Measurements from ENCODE around the gene TF. TPM values are rescaled to one million over a fixed set of nuclear protein-coding genes. Genes with fewer than 3 reads are reported as not detected.

Gene TF
- total RNA-seq, 1 experiment from 2014 or later, result 0.09 TPM

DNA sequence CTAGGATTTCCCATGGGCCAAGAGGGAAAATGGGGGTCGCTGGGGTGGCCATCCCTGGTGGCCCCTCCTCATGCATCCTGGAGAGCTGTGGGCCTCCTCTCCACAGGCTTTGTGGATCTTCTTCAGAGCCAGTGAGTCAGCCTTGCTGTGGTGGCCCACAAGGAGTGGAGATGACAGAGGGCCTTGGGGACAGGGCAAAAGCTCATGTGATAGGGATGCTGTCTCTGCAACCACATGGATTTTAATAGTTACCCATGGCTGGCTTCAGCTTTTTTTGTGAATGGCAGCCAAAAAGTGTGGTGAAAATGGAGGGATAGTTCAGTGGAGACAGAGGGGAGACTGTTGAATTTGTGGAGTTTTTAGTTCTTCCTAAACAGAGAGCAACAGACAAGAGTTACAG, 1.2 kb downstream of the TF start:
- no peaks in the 10 kb centered on the region for H3K36me3 Mint-ChIP-seq (ENCODE audit: insufficient read depth in 1 of 3, low read depth in 3 of 3)
- H3K23ac ChIP-seq (ENCODE audit: insufficient read length, low read depth, low read length), result no peak overlapping the region
- H3K9me3 ChIP-seq (ENCODE audit: control insufficient read depth, low read depth, low read length), result no peaks in the 10 kb centered on the region
- no peak overlapping the region for H3K27ac ChIP-seq (ENCODE audit: insufficient read length, low read depth, low read length)
- TF ChIP-seq, protein P1, sequence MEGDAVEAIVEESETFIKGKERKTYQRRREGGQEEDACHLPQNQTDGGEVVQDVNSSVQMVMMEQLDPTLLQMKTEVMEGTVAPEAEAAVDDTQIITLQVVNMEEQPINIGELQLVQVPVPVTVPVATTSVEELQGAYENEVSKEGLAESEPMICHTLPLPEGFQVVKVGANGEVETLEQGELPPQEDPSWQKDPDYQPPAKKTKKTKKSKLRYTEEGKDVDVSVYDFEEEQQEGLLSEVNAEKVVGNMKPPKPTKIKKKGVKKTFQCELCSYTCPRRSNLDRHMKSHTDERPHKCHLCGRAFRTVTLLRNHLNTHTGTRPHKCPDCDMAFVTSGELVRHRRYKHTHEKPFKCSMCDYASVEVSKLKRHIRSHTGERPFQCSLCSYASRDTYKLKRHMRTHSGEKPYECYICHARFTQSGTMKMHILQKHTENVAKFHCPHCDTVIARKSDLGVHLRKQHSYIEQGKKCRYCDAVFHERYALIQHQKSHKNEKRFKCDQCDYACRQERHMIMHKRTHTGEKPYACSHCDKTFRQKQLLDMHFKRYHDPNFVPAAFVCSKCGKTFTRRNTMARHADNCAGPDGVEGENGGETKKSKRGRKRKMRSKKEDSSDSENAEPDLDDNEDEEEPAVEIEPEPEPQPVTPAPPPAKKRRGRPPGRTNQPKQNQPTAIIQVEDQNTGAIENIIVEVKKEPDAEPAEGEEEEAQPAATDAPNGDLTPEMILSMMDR (conservative IDR thresholded peaks at IDR 0.05), result no peak
- no peaks in the 10 kb centered on the region for H3K27me3 ChIP-seq (ENCODE audit: insufficient read depth, low read length)
- no peak overlapping the region for H2BK20ac ChIP-seq (ENCODE audit: low read depth, low read length, poor library complexity, severe bottlenecking)
- no peaks in the 10 kb centered on the region for H3K79me2 ChIP-seq (ENCODE audit: insufficient read depth, low read length)
- H2BK5ac ChIP-seq (ENCODE audit: insufficient read length, low read length), result no peak overlapping the region
- no peak overlapping the region for H2BK12ac ChIP-seq (ENCODE audit: insufficient read length, low read depth, low read length)
- no peak overlapping the region; a peak in 1 of 7 replicates for H3K27ac Mint-ChIP-seq
- H3K9ac ChIP-seq (ENCODE audit: extremely low read depth, insufficient read length, low read length), result no peak overlapping the region
- no peak for DNase-seq
- peaks cover 3% of the 10 kb centered on the region for H3K27me3 Mint-ChIP-seq (ENCODE audit: low read depth)
- no peaks in the 10 kb centered on the region; a peak in 1 of 4 replicates for H3K4me1 Mint-ChIP-seq
- no peak overlapping the region for H2BK15ac ChIP-seq (ENCODE audit: low read depth, low read length)
- H2BK120ac ChIP-seq (ENCODE audit: low read depth, low read length, poor library complexity, severe bottlenecking), result no peak overlapping the region
- no peak overlapping the region for H4K5ac ChIP-seq (ENCODE audit: insufficient read length, low read depth, low read length)
- no peaks in the 10 kb centered on the region for H3K23me2 ChIP-seq (ENCODE audit: insufficient read length, low read depth, low read length, poor library complexity, severe bottlenecking)
- no peaks in the 10 kb centered on the region; a peak in 1 of 5 replicates for H3K9me3 Mint-ChIP-seq
- no peaks in the 10 kb centered on the region for H3K4me1 ChIP-seq (ENCODE audit: insufficient read depth, low read length)
- WGBS (ENCODE audit: extremely low coverage, insufficient read length, low lambda C conversion rate), result no CpG with 5 or more reads among the region's 1 CpG
- H4K20me1 ChIP-seq (ENCODE audit: control insufficient read depth, insufficient read depth, insufficient read length), result no peaks in the 10 kb centered on the region
- H3T11ph ChIP-seq (ENCODE audit: low read length), result no peak overlapping the region
- no peaks in the 10 kb centered on the region for H3K79me1 ChIP-seq (ENCODE audit: insufficient read depth, low read depth, low read length, poor library complexity, severe bottlenecking)
- H4K91ac ChIP-seq (ENCODE audit: insufficient read length, low read depth, low read length), result no peak overlapping the region
- no peak overlapping the region for H3K4me3 Mint-ChIP-seq
- H3K56ac ChIP-seq (ENCODE audit: insufficient read length, low read depth, low read length), result no peak overlapping the region
- H3K4ac ChIP-seq (ENCODE audit: low read depth, low read length), result no peak overlapping the region
- H4K8ac ChIP-seq (replicated peaks; ENCODE audit: insufficient read length, low read depth, low read length), result no peak overlapping the region
- no peak overlapping the region for H3K4me2 ChIP-seq (ENCODE audit: insufficient read depth, insufficient read length, low read length)
- no peak overlapping the region for H3K18ac ChIP-seq (ENCODE audit: insufficient read length, low read depth, low read length)
- no peak overlapping the region for H2AFZ ChIP-seq (ENCODE audit: low read length)
- no peak overlapping the region for H3K14ac ChIP-seq (ENCODE audit: insufficient read depth, low read length)
- no peak overlapping the region for H2AK5ac ChIP-seq (ENCODE audit: insufficient read length, low read length)

Data from H9 (cell line).